ENCODE data around the gene KCNB1.
"Not testable (repeated sequence)": the region's sequence is repeated elsewhere in the genome, so short reads cannot be mapped to it uniquely, and the experiment has no call there.

Gene KCNB1

DNA sequence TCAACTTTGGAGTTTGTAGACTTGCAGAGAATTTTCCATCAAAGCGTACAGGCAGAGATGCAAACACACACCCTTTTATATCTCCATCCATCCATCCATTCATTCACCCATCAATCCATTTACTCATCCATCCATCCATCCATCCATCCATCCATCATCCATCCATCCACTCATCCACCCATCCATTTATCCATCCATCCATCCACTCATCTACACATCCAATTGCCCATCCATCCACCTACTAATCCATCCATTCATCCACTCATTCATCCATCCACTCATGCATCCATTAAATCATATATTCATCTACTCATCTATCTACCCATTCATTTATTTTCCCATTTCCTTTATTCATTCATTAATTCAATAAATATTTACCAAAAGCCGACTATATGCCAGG lies 52.1 kb downstream of the KCNB1 start:
- no peak for DNase-seq

DNA sequence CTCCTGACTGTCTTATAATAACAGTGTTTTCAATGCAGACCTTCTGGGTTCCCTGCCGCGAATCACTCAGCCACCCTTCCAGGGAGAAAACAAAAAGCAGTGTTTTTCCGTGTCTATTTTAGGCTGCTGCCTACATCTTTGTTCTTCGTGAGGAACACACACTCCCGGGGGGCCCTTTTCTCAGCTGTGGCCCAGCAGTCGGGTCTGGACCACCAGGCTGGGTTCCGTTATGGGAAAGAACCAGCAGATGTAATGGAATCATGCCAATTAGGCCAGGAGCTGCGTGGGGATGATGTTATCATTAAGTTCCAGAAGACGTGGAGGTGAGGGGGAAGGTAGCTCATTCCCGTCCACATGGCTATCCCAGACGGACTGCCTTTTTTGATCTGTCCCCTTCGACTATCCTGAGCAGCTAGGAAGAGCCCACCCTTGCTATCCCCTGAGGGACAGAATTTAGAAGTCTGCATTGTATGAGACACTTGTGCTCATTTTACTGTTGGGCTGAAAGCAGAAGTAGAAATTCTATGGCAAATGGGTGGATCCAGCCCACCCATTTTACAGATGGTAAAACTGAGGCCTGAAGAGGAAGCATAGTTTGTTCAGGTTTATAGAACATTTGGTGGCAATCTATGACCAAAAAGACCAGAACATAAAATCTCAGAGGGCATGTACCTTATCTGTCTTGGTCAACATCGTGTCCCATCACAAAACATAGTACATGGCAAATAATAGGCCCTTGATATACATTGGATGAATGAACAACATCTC lies 54.5 kb downstream of the KCNB1 start:
- no peak for DNase-seq

DNA sequence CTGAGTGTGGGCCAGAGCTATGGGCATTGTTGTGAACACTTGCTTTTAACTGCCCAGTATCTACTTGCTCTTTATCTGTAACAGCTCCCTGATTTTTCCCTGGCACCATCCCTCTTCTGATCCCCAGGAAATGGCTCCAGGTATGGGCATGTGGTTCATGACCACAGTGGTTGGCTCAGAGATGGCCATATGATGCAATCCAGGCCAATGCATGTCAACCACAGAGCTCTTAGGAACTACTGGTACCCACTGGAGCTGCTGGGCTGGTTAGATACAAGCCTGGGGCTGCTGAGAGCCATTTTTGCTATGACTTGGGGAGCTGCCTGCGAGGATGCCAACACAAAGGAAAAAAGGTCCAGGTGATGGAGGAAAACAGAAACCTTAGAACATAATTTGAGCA lies 55.6 kb downstream of the KCNB1 start:
- no peak for DNase-seq

DNA sequence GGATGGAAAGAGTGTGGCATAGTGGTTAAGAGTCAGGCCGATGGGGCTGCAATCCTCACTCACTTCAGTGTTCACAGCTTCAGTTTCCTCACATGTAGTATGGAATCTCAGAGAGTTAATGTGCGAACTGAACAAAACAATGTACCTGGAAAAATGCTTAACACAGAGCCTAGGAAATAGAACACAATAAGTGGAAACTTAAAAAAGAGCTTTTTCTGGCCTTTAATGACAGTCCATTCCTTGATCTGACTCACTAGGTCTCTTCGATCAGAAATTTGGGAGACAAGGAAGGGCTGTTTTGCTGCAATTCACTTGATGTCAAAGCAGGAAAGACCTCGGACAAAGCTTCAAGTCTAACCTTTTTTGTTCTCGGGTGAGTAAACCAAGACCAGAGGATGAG lies 56.1 kb downstream of the KCNB1 start:
- DNase-seq = no peak

DNA sequence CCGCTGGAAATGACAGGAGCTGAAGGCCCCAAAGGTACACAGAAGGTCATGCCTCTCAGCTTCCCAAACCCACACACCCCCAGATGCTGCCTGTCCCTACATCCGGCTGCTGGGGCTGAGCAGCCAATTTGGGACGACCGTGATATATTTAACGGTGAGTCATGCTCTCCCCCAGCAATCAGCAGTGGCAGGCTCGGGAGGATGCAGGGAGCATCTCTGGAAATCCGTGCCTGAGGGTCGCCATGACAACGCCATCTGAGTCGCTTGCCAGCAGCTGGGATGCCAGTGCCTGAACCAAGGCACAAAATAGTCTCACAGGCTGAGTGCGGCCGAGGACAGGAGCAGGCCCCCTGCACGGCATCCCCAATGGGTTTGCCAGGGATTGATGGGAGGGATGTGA lies 57.9 kb downstream of the KCNB1 start:
- no peak for DNase-seq

DNA sequence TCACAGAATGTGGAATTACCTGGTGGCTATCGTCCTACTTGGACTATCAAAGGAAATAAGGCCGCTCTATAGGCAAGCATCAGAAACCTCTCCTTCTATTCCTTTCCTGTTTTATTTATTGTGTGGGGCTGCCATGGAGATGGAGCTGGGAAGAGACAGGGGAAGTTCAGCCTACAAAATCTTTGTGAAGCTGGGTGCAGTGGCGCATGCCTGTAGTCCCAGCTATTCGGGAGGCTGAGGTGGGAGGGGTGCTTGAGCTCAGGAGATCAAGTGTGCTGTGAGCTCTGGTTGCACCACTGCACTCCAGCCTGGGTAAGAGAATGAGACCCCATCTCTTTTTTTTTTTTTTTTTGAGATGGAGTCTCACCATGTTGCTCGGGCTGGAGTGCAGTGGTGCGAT lies 60.3 kb downstream of the KCNB1 start:
- DNase-seq = no peak

DNA sequence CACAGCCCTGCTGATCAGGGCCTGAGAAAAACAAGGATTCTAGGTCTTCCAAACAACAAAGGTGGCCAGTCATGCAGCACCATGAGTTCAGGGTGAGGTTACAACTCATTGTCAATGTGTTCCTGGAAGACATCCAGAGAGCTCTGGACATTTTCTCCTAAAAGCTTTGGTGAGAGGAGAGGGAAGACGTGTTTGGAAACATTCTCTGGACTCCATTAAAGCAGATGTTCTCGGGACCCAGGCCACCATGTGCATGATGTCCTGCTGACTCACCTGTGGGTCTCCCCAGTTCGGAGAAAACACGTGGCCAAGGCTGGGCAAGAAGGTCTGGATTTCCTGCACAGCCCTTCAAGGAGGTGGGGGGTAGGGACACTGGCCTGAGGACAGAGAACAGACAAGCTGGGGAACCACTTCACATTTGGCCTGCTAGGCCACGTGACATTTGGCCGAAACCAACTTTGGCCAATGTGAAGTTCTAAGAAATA lies 61.6 kb downstream of the KCNB1 start:
- no peak for DNase-seq

DNA sequence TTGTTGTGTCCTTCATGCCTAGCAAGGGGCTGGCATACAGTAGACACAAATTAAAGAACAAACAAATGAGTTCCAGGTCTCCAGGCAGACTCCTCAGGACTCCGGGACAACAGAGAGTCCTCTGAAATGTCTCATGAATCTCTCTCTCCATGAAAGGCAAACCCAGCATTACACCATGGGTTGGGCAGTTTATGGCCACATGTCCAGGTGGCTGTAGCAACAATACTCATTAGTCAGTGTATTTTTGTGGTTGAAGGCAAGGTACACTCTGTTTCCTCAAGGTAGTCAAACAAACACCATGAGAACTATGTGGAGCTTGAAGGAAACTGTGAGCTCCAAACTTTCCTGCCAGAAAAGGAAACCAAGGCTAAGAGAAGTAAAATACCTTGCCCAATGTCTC lies 62.2 kb downstream of the KCNB1 start:
- no peak for DNase-seq

DNA sequence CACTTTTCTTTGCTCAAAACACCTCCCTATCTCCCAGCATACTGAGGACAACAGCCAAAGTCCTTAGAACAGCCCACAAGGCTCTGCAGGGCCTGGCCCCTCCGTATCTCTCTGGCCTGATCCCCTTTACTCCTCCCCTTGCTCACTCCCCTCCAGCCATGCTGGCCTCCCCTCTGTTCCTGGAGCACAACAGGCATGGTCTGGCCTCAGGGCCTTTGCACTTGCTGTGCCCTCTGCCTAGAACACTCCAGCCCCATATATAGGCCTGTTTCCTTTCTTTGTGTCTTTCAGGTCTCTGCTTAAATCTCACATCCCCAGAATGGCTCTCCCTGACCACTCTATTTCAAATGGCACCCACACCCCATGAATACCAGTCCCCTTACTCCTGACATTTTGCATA lies 62.7 kb downstream of the KCNB1 start:
- DNase-seq = no peak

DNA sequence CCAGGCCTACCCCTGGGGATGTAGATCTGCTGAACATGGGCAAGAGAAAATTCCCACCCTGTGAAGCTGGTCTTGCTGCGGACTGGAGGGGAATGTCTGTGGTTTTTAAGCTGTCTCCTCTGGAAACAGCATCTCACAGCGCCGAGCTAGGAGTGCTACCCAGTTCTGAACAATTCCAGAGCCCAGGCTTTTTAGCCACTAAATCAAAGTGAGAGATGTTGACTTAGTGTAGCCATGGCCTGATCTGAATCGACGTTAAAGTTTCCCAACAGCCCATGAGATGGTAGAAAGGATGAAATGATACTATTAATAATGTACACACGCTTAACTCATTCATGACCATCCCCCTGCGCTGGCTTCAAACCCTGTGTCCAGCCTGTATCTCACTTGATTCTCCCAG lies 63.7 kb downstream of the KCNB1 start:
- DNase-seq = no peak

DNA sequence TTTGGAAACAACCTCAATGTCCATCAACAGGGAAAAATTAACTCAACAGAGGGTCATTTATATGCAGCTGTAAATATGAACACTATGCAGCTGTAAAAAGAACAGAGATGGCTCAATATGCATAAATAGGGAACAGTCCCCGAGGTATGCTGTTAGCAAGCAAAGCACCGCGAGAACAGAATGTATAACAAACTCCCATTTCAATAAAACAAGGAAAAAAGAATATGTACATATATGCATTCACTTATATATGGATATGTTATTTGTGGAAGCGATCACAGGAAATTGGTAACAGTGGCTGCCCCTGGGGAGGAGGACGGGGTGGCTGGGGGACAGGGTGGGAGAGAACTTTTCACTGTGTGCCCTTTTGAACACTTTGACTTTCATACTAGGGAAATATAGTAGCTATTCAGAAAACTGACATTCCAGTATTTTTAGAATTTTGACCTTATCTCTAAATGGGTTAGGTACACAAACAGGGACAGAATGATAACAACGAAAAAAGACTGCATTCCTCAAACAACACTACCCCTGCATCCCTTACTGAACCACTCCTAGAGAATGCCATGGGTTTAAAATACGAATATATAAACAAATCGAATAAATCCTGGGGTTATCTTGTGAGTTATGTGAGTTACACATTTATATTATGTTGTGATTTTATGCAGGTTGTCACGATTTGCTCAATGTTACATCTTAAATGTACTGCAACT lies 64.5 kb downstream of the KCNB1 start:
- no peak for DNase-seq

DNA sequence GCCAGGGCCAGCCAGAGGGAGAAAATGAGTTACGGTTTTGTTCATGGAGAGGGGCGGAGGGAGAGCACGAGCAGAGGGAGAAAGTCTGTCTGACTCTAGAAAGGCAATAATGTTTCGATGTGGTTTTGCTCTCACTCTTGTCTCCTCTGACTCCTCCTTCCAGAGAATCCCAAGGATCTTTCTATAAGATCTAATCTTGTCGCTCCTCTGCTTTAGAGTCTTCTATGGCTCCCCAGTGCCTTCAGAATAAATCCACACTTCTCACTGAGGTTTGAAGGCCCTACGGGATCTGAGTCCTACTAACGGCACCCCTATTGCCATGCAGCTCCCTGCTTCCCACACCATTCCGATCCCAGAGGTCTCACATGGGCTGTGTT lies 66.8 kb downstream of the KCNB1 start:
- DNase-seq = no peak

DNA sequence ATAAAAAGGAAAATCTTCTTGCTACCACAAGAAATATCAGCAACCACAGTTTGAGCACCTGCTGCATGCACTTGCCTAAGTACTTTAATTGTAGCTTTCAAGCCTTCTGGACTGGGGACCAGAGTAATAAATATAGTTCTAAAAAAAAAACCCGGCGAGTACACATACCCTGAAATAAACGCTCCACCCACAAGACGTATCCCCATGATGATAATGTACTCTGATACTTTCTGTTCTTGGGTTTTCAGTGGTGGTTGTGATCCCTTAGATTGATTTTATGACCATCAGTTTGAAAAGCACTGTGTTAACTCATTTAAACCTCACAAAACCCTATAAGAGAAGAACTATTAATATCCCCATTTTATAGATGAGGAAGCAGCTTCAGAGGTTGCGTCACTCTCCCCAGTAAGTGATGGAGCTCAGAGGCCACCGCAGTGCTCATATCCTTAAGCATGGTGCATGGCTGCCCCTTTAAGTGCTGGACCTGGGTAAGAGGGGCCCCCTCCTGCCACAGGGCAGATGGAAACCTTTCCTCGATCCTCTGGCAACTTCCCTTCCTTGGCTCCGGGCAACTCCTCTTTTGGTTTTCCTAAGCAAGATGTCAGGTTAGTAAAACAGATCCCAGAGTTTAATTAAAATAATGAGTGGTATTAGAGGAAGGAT lies 67.3 kb downstream of the KCNB1 start:
- DNase-seq = no peak

DNA sequence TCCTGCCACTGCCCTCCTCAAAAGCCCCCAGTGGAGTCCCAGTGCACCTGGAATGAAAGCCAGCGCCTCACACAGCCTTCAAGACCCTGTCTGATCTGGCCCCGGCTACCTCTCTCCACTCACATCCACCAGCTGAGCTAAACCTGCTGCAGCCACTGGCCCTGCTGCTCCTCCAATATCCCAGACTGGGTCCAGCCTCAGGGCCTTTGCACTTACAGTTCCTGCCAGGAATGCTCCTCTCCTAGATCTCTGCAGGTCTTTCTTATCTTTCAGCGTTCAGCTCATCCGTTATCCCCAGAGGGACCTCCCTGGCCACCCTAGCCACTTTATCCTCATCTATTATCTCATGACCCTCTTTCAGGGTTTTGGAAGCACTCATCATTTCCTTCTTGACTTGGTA lies 68.8 kb downstream of the KCNB1 start:
- no peak for DNase-seq

DNA sequence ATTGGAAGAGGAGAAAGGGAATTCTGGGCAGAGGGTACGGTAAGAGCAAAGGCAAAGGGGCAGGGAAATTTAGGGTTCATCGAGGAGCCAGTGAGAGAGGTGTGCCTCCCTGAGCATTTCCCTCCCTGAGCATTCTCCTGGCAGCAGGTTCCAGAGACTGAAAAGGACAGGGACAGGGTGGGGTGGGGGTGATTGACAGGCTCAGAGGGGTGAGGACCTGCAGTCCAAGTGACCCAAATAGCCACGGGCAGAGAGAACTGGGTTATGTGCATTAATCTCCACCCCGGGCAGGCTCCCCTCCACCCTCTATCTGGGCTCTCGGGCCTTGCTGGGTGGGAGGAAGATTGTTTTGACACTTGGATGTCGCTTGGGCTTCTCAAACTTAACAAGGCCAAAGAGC lies 69.5 kb downstream of the KCNB1 start:
- DNase-seq = no peak

DNA sequence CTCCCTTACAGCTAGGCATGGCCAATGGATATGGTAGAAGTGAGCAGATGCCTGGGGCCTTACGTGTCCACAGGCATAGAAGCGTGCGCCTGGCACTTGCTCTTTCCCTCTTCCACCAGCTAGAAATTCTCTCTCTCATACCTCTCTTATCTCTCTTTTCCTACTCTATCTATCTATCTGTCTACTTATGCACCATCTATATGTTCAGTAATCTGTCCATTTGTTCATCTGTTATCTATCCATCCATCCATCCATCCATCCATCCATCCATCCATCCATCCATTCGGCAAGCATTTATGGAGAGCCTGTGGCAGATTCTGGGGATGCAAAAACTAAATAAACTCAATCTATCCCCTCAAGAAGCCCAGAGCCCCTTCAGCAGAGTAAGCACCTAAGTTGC lies 70.2 kb downstream of the KCNB1 start:
- DNase-seq = no peak

DNA sequence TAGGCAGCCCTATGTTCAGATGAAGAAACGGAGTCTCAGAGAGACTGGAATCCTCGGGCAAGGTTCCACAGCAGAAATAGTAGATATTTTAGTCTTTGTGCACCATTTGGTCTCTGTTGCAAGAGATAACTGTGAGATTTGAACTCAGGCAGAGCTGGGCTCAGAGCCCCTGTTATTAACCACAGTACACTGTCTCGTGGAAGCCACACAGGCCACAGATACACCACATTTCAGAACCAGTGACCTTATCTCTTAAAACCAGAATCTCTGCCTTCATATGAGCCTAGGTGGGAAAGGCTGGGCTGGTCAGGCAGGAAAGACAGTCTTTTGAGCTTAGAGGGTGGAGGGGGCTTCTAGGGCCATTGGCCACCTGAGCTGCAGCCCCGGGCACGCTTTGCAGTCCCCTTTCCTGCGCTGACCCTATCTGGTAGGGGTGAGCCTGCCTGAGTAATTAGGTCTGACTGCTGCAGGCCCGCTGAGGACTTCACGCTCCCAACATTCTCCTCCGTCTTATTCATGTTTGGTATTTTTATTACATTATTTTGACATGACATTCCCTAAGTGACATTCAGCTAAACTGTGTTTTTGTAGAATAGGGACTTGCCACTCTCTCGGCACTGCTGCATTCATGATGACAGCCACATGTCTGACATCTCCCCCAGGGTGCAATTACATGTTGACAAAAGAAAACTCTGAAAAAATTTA lies 71.1 kb downstream of the KCNB1 start:
- no peak for DNase-seq

DNA sequence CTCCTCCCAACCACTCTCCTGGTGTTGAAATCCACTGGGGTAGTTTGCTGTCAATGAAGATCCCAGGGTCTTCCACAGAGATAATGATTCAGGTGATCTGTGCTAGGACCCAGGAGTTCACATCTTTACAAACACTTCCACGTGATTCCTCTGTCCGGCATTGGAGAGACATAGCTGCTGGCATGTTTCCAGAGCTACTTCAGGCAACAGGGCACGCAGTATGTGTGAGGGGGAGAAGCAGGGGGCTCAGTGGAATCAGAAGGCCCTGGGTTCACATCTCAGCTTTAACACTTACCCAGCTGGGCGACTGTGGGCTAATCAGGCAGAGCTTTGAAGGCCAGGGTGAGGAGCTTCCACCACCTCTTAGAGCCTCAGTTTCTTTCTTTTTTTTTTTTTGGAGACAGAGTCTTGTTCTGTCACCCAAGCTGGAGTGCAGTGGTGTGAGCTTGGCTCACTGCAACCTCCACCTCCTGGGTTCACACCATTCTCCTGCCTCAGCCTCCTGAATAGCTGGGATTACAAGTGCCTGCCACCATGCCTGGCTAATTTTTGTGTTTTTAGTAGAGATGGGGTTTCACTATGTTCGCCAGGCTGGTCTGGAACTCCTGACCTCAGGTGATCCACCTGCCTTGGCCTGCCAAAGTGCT lies 72.4 kb downstream of the KCNB1 start:
- DNase-seq = not testable (repeated sequence)

DNA sequence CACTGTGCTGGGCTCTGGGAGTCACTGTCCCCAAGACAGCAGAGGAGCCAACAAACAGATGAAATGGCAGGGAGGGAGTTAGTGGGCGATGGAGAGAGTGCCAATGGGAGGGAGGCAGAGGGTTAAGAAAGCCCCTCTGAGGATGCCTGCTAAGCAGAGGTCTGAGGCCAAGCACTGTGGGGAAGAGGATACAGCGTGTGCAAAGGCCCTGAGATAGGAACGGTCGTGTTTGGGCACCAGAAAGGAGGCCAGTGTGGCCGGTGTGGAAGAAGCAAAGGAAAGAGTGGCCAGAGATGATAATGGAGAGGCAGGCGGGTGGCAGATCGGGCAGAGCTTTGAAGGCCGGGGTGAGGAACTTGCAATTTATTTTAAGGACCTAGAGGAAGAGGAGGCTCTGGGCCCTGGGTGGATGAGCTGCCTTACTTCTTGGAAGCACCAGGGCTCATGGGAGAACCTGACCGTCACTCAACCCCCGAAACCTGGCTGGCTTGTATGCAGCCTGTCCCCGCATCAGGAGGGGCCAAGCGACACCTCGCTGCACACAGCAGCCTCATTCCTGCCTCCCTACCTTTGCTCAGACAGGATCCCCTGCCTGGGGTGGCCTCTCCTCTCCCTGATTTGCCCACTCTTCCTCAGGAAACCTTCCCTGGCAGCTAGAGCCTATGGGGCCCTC lies 73.0 kb downstream of the KCNB1 start:
- DNase-seq = no peak

DNA sequence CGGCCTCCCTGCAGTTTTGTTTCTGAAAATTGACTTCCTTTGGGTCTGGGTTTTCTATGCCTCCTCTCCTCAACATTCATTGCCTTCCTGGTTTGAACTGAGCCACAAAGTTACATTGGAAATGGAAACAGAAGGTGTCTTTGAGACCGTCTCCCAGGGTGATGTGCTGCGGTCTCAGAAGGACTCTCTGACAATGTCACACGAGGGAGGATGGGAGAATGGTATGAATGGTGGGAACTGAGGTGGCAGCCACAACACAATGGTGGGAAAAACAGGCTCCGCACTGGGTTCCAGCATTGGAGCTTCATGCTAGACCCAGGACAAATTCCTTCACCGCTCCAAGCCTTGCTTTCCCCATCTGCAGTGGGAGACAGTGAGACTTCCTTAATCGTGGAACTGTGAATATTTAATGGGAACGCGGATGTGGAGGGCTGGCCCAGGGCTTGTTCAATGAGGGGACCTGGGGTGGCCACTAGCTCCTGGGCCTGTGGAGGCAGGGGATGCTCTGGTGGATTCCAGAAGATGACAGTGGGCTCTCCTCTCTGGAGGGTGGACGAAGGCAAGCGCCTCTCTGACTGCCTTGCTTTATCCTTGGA lies 73.9 kb downstream of the KCNB1 start:
- no peak for DNase-seq

DNA sequence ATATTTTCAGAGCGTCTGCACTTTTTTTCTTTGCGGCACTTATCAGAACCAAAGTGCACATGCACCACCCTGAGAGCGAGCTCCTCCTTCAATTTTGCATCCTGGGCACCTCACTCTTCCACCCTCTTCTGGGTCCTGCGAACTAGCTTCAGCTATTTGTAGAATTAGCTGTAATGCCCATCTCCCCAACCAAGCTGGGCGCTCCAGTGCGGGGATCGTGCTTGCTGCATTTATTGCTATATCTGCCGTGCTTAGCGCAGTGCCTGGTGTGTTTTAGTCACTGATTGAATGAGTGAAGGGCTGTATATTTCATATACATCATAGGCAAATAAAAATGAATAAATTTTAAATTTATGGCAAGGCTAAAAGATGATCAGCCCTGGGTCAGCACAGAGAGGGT lies 75.8 kb downstream of the KCNB1 start:
- DNase-seq = no peak

DNA sequence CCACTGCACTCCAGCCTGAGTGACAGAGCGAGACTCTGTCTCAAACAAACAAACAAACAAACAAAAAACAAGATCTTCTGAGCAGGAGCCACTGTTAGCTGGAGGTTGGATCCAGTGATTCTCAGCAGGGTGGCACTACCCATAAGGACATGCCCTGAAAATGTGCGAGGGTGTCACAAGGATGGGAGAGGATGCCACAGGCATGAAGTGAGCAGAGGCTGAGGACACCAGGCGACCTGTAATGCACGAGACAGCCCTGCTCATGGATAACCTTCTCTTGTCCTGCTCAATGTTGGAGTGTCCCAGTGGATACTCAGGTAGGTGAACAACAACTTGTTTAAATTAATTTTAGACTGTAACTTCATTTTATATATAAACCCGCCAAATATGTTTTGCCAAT lies 76.8 kb downstream of the KCNB1 start:
- DNase-seq = no peak

All from activated gamma-delta T cell treated with Interleukin-2 at 50 U/mL for 16 hours (primary cell).